H9 (cell line): ENCODE data around the gene ZNHIT1. TPM values are rescaled to one million over a fixed set of nuclear protein-coding genes. Genes with fewer than 3 reads are reported as not detected.

Experiments
- DNase-seq: peaks from one replicate; pipeline ENCODE4 v3.0.0-alpha.2; 2017
- H2AFZ ChIP-seq: one replicate; pipeline ENCODE4 v1.6.1; 2013; ENCODE audit warnings: mild to moderate bottlenecking, low read length, control low read depth, moderate library complexity
- H2AK5ac ChIP-seq: 2 replicates; pipeline ENCODE4 v1.6.1; 2013; ENCODE audit warnings: low read length, control low read depth, mixed read lengths; ENCODE audit not compliant: insufficient read length
- H2BK120ac ChIP-seq: one replicate; pipeline ENCODE4 v1.6.1; 2013; ENCODE audit warnings: low read depth, mild to moderate bottlenecking, low read length, control low read depth, inconsistent platforms; ENCODE audit not compliant: poor library complexity, severe bottlenecking
- H2BK12ac ChIP-seq: 2 replicates; pipeline ENCODE4 v1.6.1; 2013; ENCODE audit warnings: low read length, control low read depth, mixed read lengths, low read depth; ENCODE audit not compliant: insufficient read length
- H2BK15ac ChIP-seq: 2 replicates; pipeline ENCODE4 v1.6.1; 2013; ENCODE audit warnings: low read depth, low read length, control low read depth
- H2BK20ac ChIP-seq: one replicate; pipeline ENCODE4 v1.6.1; 2013; ENCODE audit warnings: low read depth, mild to moderate bottlenecking, low read length, control low read depth, inconsistent platforms; ENCODE audit not compliant: poor library complexity, severe bottlenecking
- H2BK5ac ChIP-seq: 2 replicates; pipeline ENCODE4 v1.6.1; 2013; ENCODE audit warnings: low read length, control low read depth, mixed read lengths; ENCODE audit not compliant: insufficient read length
- H3K14ac ChIP-seq: 2 replicates; pipeline ENCODE4 v1.6.1; 2013; ENCODE audit warnings: low read length, control low read depth; ENCODE audit not compliant: insufficient read depth
- H3K18ac ChIP-seq: 2 replicates; pipeline ENCODE4 v1.6.1; 2013; ENCODE audit warnings: low read depth, mild to moderate bottlenecking, mixed read lengths, low read length, control low read depth; ENCODE audit not compliant: insufficient read length
- H3K23ac ChIP-seq: 2 replicates; pipeline ENCODE4 v1.6.1; 2013; ENCODE audit warnings: low read length, control low read depth, mixed read lengths, low read depth; ENCODE audit not compliant: insufficient read length
- H3K23me2 ChIP-seq: 2 replicates; pipeline ENCODE4 v1.6.1; 2013; ENCODE audit warnings: low read depth, mild to moderate bottlenecking, mixed read lengths, low read length, control low read depth; ENCODE audit not compliant: insufficient read length, poor library complexity, severe bottlenecking
- H3K27ac ChIP-seq: 2 replicates; pipeline ENCODE4 v1.5.1; 2013; ENCODE audit warnings: low read length, control low read depth, mixed read lengths, low read depth; ENCODE audit not compliant: insufficient read length
- H3K27me3 ChIP-seq: 2 replicates; pipeline ENCODE4 v1.6.1; 2013; ENCODE audit warnings: low read length, control low read depth, inconsistent platforms; ENCODE audit not compliant: insufficient read depth
- H3K4ac ChIP-seq: 2 replicates; pipeline ENCODE4 v1.6.1; 2013; ENCODE audit warnings: low read depth, mild to moderate bottlenecking, control low read depth, inconsistent platforms, low read length, moderate library complexity
- H3K4me1 ChIP-seq: 2 replicates; pipeline ENCODE4 v1.6.1; 2013; ENCODE audit warnings: low read length, control low read depth, inconsistent platforms; ENCODE audit not compliant: insufficient read depth
- H3K4me2 ChIP-seq: 2 replicates; pipeline ENCODE4 v1.6.1; 2013; ENCODE audit warnings: low read length, control low read depth, mixed read lengths; ENCODE audit not compliant: insufficient read length, insufficient read depth
- H3K56ac ChIP-seq: 2 replicates; pipeline ENCODE4 v1.6.1; 2013; ENCODE audit warnings: low read depth, mild to moderate bottlenecking, mixed read lengths, low read length, control low read depth; ENCODE audit not compliant: insufficient read length
- H3K79me1 ChIP-seq: 2 replicates; pipeline ENCODE4 v1.6.1; 2013; ENCODE audit warnings: low read depth, mild to moderate bottlenecking, moderate library complexity, low read length, control low read depth, inconsistent platforms; ENCODE audit not compliant: insufficient read depth, poor library complexity, severe bottlenecking
- H3K79me2 ChIP-seq: 2 replicates; pipeline ENCODE4 v1.6.1; 2013; ENCODE audit warnings: low read length, control low read depth, inconsistent platforms; ENCODE audit not compliant: insufficient read depth
- H3K9ac ChIP-seq: 2 replicates; pipeline ENCODE4 v1.6.1; 2013; ENCODE audit warnings: low read length, control low read depth, mixed read lengths; ENCODE audit not compliant: insufficient read length; ENCODE audit errors: extremely low read depth
- H3K9me3 ChIP-seq: one replicate; pipeline ENCODE4 v1.6.1; 2013; ENCODE audit warnings: low read depth, low read length, inconsistent platforms; ENCODE audit not compliant: control insufficient read depth
- H3T11ph ChIP-seq: one replicate; pipeline ENCODE4 v1.6.1; 2013; ENCODE audit warnings: mild to moderate bottlenecking, low read length, control low read depth, inconsistent platforms
- H4K20me1 ChIP-seq: one replicate; pipeline ENCODE4 v1.6.1; 2013; ENCODE audit not compliant: control insufficient read depth, insufficient read length, insufficient read depth
- H4K5ac ChIP-seq: 2 replicates; pipeline ENCODE4 v1.6.1; 2013; ENCODE audit warnings: low read depth, mild to moderate bottlenecking, mixed read lengths, low read length, control low read depth; ENCODE audit not compliant: insufficient read length
- H4K8ac ChIP-seq: replicated peaks from 2 replicates; pipeline ENCODE4 v1.6.1; 2013; ENCODE audit warnings: low read length, control low read depth, mixed read lengths, low read depth; ENCODE audit not compliant: insufficient read length
- H4K91ac ChIP-seq: 2 replicates; pipeline ENCODE4 v1.6.1; 2013; ENCODE audit warnings: low read depth, mild to moderate bottlenecking, moderate library complexity, mixed read lengths, low read length, control low read depth; ENCODE audit not compliant: insufficient read length
- H3K27ac Mint-ChIP-seq, 3 experiments: 2 replicates in 2 of 3; 3 replicates in 1 of 3; pipeline ENCODE4 v1.8.0; 2020 to 2021; ENCODE audit warnings: mixed read lengths in 3 of 3, mild to moderate bottlenecking in 1 of 3, moderate library complexity in 1 of 3
- H3K27me3 Mint-ChIP-seq: 2 replicates; pipeline ENCODE4 v1.8.0; 2021; ENCODE audit warnings: low read depth, mild to moderate bottlenecking, moderate library complexity, mixed read lengths
- H3K36me3 Mint-ChIP-seq, 3 experiments: 2 replicates in 2 of 3; 3 replicates in 1 of 3; pipeline ENCODE4 v1.8.0; 2020 to 2021; ENCODE audit warnings: low read depth in 3 of 3, mixed read lengths in 3 of 3; ENCODE audit not compliant: insufficient read depth in 1 of 3
- H3K4me1 Mint-ChIP-seq, 2 experiments: 2 replicates each; pipeline ENCODE4 v1.8.0; 2020; ENCODE audit warnings: mixed read lengths in 2 of 2
- H3K4me3 Mint-ChIP-seq, 2 experiments: 2 replicates in 1 of 2; 3 replicates in 1 of 2; pipeline ENCODE4 v1.8.0; 2020 to 2021; ENCODE audit warnings: mild to moderate bottlenecking in 2 of 2, mixed read lengths in 2 of 2, moderate library complexity in 1 of 2
- H3K9me3 Mint-ChIP-seq, 2 experiments: 2 replicates in 1 of 2; 3 replicates in 1 of 2; pipeline ENCODE4 v1.8.0; 2020; ENCODE audit warnings: mild to moderate bottlenecking in 2 of 2, mixed read lengths in 2 of 2, moderate library complexity in 1 of 2
- WGBS: extraction: QIAGEN DNeasy Blood & Tissue Kit; methylation state at CpG from one replicate; pipeline ENCODE4 v1.1.7; 2013; ENCODE audit warnings: missing lambda C conversion rate, low lambda C conversion rate, mixed read lengths; ENCODE audit not compliant: insufficient read length; ENCODE audit errors: extremely low coverage; 5-methylcytosine and 5-hydroxymethylcytosine counted together
- total RNA-seq: library from RNA; stranded (reverse); gene quantifications from 2 replicates; pipeline ENCODE4 v1.2.1, GENCODE V29; 2021
- TF ChIP-seq, protein P1 (sequence below): fragments of 200-600 bp; sonication (generic); conservative IDR thresholded peaks from 3 replicates; pipeline ENCODE4 v1.8.0; 2021; ENCODE audit warnings: antibody characterized with exemption, mild to moderate bottlenecking

The ZNHIT1 gene
- total RNA-seq, 1 experiment from 2014 or later: 52.7 TPM

GRCh38 chr7:101269664-101270063, 51.7 kb downstream of the ZNHIT1 start:
- Histone ChIP-seq H3K79me2 (no peaks in the 10 kb centered on the region), H2BK20ac (no peak overlapping the region), H3T11ph (no peak overlapping the region), H3K18ac (no peak overlapping the region), H4K8ac (no peak overlapping the region), H3K4ac (no peak overlapping the region), H4K91ac (no peak overlapping the region), H3K56ac (no peak overlapping the region), H2AFZ (no peak overlapping the region), H3K23ac (no peak overlapping the region), H3K9ac (no peak overlapping the region), H2BK15ac (no peak overlapping the region), H2AK5ac (no peak overlapping the region), H4K5ac (no peak overlapping the region), H3K79me1 (no peaks in the 10 kb centered on the region), H2BK120ac (no peak overlapping the region), H3K14ac (no peak overlapping the region), H3K27me3 (no peaks in the 10 kb centered on the region), H3K9me3 (no peaks in the 10 kb centered on the region), H3K23me2 (no peaks in the 10 kb centered on the region), H3K4me2 (no peak overlapping the region), H3K4me1 (peaks cover 8% of the 10 kb centered on the region), H4K20me1 (no peaks in the 10 kb centered on the region), H2BK12ac (no peak overlapping the region), H3K27ac (no peak overlapping the region), H2BK5ac (no peak overlapping the region)
- DNase-seq: no peak
- Mint-ChIP-seq H3K4me3 (no peak overlapping the region), H3K4me1 (peaks cover 12 to 14% of the 10 kb centered on the region in 2 experiments), H3K27ac (no peak overlapping the region; a peak in 1 of 7 replicates), H3K9me3 (peaks cover 8% of the 10 kb centered on the region in 2 experiments; a peak in 3 of 5 replicates), H3K27me3 (no peaks in the 10 kb centered on the region; the same call in 1 of the 2 replicates), H3K36me3 (no peaks in the 10 kb centered on the region)
- WGBS: no CpG with 5 or more reads among the region's 21 CpGs
- TF ChIP-seq, protein P1, sequence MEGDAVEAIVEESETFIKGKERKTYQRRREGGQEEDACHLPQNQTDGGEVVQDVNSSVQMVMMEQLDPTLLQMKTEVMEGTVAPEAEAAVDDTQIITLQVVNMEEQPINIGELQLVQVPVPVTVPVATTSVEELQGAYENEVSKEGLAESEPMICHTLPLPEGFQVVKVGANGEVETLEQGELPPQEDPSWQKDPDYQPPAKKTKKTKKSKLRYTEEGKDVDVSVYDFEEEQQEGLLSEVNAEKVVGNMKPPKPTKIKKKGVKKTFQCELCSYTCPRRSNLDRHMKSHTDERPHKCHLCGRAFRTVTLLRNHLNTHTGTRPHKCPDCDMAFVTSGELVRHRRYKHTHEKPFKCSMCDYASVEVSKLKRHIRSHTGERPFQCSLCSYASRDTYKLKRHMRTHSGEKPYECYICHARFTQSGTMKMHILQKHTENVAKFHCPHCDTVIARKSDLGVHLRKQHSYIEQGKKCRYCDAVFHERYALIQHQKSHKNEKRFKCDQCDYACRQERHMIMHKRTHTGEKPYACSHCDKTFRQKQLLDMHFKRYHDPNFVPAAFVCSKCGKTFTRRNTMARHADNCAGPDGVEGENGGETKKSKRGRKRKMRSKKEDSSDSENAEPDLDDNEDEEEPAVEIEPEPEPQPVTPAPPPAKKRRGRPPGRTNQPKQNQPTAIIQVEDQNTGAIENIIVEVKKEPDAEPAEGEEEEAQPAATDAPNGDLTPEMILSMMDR: no peak
